Peyer's patch (tissue), 4 donors: ENCODE measurements around the gene CCDC57. TPM values are rescaled to one million over a fixed set of nuclear protein-coding genes. Genes with fewer than 3 reads are reported as not detected.

Experiments used
- DNase-seq, 3 donors: peaks; one replicate each; pipeline ENCODE4 v3.0.0-alpha.2; 2017 to 2019
- H3K27ac ChIP-seq, 4 donors: fragments of 200-600 bp; sonication (generic); one replicate each; pipeline ENCODE4 v1.5.1; 2016 to 2019
- H3K27me3 ChIP-seq, 2 donors: fragments of 200-600 bp; sonication (generic); one replicate each; pipeline ENCODE4 v1.5.1; 2019
- H3K36me3 ChIP-seq, 3 donors: fragments of 200-600 bp; sonication (generic); one replicate each; pipeline ENCODE4 v1.5.1; 2016 to 2019
- H3K4me1 ChIP-seq, 4 donors: fragments of 200-600 bp; sonication (generic); one replicate each; pipeline ENCODE4 v1.5.1; 2016 to 2019
- H3K4me3 ChIP-seq, 4 donors: fragments of 200-600 bp; sonication (generic); 1 replicate in 3 of 4; 2 replicates in 1 of 4; pipeline ENCODE4 v1.5.1; 2016 to 2019; ENCODE audit warnings: mild to moderate bottlenecking in 1 of 4
- H3K9me3 ChIP-seq, 4 donors: fragments of 200-600 bp; sonication (generic); one replicate each; pipeline ENCODE4 v1.5.1; 2016 to 2019; ENCODE audit warnings: mild to moderate bottlenecking in 1 of 4
- CTCF ChIP-seq, 6 experiments: fragments of 450-650 bp in 4 of 6; fragments of 200-600 bp in 2 of 6; sonication (generic) in 1 of 6; IDR thresholded peaks; one replicate each; pipeline ENCODE4 v1.5.1; 2017 to 2019; ENCODE audit warnings: antibody characterized with exemption in 6 of 6, mild to moderate bottlenecking in 3 of 6, moderate library complexity in 1 of 6
- POLR2A ChIP-seq, 2 donors: fragments of 450-650 bp; IDR thresholded peaks; one replicate each; pipeline ENCODE4 v1.5.1; 2017; ENCODE audit warnings: antibody characterized with exemption in 2 of 2, mild to moderate bottlenecking in 2 of 2, moderate library complexity in 2 of 2
- total RNA-seq, 4 donors: library from RNA; depleted of rRNA; stranded (reverse); fragments of >200 nt; gene quantifications; one replicate each; pipeline ENCODE4 v1.1.0, GENCODE V29; 2016

Gene CCDC57
- total RNA-seq, 4 donors from 2014 or later: 28.2 to 144 (median 79.8) TPM

GRCh38 chr17:82218349-82219075 is 5.9 kb upstream of the CCDC57 start:
- Histone ChIP-seq H3K4me1 (peaks cover 3 to 31% (median 20%) of the 10 kb centered on the region in 4 donors), H3K9me3 (no peaks in the 10 kb centered on the region), H3K27me3 (no peaks in the 10 kb centered on the region), H3K4me3 (no peak overlapping the region), H3K36me3 (no peaks in the 10 kb centered on the region), H3K27ac (no peak overlapping the region)
- no peak for TF ChIP-seq CTCF (IDR thresholded peaks at IDR 0.05)
- no peak for TF ChIP-seq POLR2A (IDR thresholded peaks at IDR 0.05)
- DNase-seq: no peak

GRCh38 chr17:82217530-82218204 is 5.0 kb upstream of the CCDC57 start:
- peak overlapping the region; percentile 66 to 82 (median 78) for H3K27ac ChIP-seq
- H3K27me3 ChIP-seq: no peaks in the 10 kb centered on the region
- H3K9me3 ChIP-seq: no peaks in the 10 kb centered on the region
- H3K4me3 ChIP-seq: no peak overlapping the region
- peaks cover 3 to 36% (median 20%) of the 10 kb centered on the region in 4 donors for H3K4me1 ChIP-seq
- DNase-seq: peak in 1 of 3 donors; percentile 50
- no peaks in the 10 kb centered on the region for H3K36me3 ChIP-seq
- TF ChIP-seq POLR2A (IDR thresholded peaks at IDR 0.05): no peak
- no peak for TF ChIP-seq CTCF (IDR thresholded peaks at IDR 0.05)

- H3K27ac ChIP-seq: peak overlapping the region; percentile 66 to 82 (median 78)
- no peaks in the 10 kb centered on the region for H3K9me3 ChIP-seq
- H3K4me1 ChIP-seq: peaks cover 3 to 36% (median 20%) of the 10 kb centered on the region in 4 donors
- no peaks in the 10 kb centered on the region for H3K27me3 ChIP-seq
- peak in 1 of 3 donors; percentile 50 for DNase-seq
- TF ChIP-seq POLR2A (IDR thresholded peaks at IDR 0.05) (no peak), CTCF (IDR thresholded peaks at IDR 0.05) (no peak)
- H3K36me3 ChIP-seq: no peaks in the 10 kb centered on the region
- H3K4me3 ChIP-seq: no peak overlapping the region
These were observed 4.5 kb upstream of the CCDC57 start for GRCh38 chr17:82217120-82217529.

- no peak overlapping the region for H3K4me3 ChIP-seq
- no peaks in the 10 kb centered on the region for H3K36me3 ChIP-seq
- no peak for TF ChIP-seq CTCF (IDR thresholded peaks at IDR 0.05)
- TF ChIP-seq POLR2A (IDR thresholded peaks at IDR 0.05): no peak
- no peaks in the 10 kb centered on the region for H3K27me3 ChIP-seq
- no peaks in the 10 kb centered on the region for H3K9me3 ChIP-seq
- DNase-seq: peak; percentile 64 to 89 (median 74)
- H3K27ac ChIP-seq: peak overlapping the region; percentile 66 to 82 (median 78)
- H3K4me1 ChIP-seq: peaks cover 3 to 42% (median 23%) of the 10 kb centered on the region in 4 donors
These were observed 3.9 kb upstream of the CCDC57 start for GRCh38 chr17:82216301-82217119.

- TF ChIP-seq POLR2A (IDR thresholded peaks at IDR 0.05) (no peak), CTCF (IDR thresholded peaks at IDR 0.05) (no peak)
- Histone ChIP-seq H3K27me3 (no peaks in the 10 kb centered on the region), H3K27ac (peak overlapping the region; percentile 66 to 82 (median 78)), H3K36me3 (no peaks in the 10 kb centered on the region), H3K9me3 (no peaks in the 10 kb centered on the region), H3K4me3 (no peak overlapping the region), H3K4me1 (peaks cover 3 to 42% (median 23%) of the 10 kb centered on the region in 4 donors)
- peak in 1 of 3 donors; percentile 45 for DNase-seq
These were observed 3.3 kb upstream of the CCDC57 start for GRCh38 chr17:82215972-82216300.
